Activated naive CD4-positive, alpha-beta T cell (primary cell): ENCODE data around the gene C11orf24.
"Not testable (repeated sequence)": the region's sequence is repeated elsewhere in the genome, so short reads cannot be mapped to it uniquely, and the experiment has no call there.

ENCODE experiments used
- DNase-seq, 4 experiments: peaks; one replicate each; lab custom pipeline; 2025; lab: John Stamatoyannopoulos, UW

C11orf24 gene

DNA sequence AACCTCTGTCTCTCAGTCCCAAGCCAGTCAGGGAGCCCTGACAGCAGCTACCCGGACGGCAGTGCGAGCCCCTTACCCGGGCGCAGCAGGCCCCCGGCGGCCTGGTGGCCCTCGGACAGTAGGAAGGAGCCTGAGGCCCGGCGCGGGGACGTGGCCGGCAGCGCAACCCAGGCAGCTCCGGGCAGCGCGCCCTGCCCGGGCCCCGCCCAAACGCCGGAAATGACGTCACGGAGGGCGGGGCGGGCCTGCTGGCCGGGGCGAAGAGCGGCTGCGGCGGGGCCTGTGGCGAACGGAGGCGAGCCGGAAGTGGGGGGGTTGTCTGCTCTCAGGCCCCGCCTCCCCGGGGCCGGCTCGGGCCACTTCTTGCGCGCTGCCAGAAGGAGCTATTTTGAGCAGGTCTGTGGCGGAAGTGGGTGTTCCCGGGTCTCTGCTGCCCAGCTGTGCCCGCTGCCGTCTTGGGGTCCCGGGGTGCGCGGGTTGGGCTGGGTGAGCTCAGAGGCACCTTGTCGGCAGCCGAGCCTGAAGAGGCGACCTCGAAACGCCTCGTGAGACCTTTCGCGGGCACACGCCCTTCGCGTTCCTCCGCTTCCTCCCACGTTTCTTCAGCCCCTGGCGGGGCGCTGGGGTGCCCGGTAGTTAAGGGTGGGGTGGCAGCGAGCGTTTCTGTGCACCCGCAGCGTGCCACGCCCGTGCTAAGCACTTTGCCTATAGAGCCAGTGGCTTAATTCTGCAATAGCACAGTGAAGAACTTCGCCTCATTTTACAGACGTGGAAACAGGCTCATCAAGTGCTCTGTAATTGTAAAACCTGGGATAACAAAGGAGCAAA lies at the start of gene C11orf24:
TSS of gene C11orf24 (minus strand) at position 193 of the 828 bp plus-strand sequence. CDS start 8,206 bp downstream, outside the sequence.
- DNase-seq, result peak; percentile 85 to 90 (median 86)

DNA sequence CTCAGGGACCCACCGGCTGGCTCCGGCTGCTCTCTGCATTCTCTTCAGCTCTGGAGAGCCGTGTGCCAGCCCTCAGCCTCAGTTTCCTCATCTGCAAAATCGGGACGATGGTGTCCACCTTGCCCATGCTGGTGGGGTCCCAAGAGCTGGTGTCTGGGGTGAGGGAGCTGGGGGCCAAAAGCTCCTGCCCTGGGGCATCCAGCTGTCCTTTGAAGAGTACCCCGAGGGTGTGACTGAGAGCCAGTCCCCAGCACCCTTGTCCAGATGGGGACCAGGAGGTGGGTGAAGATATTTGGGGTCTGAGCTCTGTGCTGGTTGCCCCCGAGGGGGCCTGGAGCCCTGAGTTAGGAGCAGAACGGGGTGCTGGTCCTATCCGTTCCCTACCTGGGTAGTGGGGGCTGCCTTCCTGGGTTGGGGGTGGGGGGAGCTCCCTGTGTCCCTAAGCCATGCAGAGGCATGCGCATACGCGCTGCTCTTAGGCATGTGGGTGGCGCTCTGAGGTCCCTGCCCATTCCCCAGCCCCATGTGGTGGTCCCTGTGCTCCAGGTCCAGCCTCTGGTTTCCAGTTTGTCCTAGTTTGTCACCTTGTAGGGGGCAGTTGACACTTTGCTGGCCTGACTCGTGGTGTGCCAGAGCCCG lies 45.5 kb upstream of the C11orf24 start:
- no peak for DNase-seq

DNA sequence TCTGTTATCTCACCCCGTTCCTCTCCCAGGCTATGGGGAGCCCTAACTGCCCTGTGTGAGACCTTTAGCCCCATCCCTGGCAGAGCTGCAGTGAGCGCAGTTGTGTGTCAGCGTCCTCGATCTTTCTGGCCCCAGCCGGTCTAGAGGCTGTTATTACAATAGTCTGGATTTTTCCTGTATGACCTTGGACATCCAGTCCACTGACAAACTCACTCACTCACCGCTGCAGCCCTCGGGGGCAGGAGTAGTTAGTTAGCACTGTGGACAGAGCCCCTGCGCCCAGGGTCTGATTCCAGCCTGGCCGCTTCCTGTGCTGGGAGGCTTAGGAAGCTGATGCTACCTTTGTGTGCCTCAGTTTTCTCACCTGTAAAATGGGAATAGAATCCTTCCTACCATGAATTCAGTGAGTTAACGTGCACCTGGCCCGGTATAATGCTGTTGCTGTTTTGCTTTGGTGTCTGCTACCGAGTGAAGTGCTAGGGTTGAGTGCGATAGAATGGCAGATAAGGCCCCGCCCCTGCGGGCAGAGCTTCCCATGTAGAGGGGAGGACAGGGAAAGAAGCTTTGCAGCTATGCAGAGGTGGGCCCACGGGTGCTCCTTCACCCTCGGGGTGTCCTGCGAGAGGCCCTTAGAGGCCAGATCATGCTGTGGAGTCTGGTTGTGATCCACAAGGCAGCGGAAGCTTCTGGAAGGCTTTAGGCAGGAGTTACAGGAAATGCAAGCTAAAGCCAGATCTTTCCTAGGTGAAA lies 43.6 kb upstream of the C11orf24 start:
- no peak for DNase-seq

DNA sequence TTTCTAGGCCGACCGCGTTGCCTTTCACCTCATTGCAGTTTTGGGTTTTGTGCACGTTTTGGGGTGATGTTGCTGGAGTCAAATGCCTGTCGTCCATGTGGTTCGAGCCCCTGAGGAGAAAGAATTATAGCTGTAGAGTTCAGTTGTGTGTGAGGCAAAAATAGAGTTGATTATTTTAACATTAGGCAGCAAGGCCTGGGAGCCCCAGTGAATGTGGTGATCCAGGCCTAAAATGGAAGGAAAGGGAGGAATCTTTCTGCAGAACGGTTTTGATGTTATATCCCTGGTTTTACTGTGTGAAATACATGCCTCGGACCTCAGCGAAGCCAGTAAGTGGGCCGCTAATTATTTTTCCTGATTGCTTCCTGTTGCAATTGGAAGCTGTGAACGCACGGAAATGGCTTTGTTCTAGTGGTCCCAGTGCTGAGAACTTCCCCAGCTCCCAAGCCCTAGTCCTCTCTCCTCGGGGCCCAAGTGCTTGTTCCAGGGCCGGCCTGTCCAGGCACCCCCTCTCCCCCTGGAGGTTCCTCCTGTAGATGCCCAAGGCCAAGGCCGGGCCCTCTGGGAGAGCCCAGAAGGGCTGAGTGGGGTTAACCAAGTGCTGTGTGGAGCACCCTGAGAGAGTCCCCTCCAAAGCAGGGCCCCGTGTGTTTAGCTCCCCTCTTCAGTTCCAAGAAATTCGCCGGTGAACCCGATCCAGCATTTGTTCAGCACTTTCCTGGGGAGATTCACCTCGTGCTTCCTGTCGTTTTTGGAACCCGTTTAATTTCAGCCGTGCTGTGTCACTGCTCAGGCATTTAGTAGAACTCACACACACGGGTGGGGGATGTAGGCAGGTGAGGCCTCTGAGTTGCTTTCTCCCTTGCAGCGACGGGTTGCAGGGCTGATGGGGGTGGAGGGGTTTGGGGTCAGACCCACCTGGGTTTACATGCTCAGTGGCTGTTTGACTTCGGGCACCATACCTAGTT lies 42.7 kb upstream of the C11orf24 start:
- no peak for DNase-seq

DNA sequence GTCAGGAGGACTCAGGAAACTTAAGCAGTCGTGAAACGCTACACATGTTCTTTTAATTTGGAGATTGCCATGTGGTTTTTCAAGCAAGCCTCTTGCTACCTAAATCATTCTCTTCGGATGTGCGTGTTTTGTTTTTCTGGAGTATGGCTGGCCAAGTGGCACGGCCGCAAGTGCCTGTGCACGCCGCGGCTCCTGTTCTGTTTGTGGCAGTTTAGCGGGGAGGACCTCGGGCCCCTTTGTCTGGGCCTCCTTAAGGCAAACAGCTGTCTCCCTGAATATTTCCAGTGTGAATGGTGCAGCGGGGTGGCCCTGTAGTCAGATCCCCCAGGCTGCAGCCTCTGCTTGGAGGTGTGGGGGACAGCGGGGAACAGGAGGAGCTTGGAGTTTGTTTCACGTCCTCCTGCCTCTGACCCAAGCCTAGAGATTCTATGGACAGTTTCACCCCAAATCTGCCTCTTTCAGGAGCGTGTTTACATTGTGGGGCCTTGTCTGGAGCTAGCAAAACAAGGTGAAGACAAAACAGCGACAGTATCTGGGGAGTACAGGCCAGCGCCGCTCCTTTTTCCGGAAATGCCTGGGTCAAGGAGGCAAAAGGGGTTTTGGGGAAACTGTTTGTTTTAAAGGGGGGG lies 41.9 kb upstream of the C11orf24 start:
- no peak for DNase-seq

DNA sequence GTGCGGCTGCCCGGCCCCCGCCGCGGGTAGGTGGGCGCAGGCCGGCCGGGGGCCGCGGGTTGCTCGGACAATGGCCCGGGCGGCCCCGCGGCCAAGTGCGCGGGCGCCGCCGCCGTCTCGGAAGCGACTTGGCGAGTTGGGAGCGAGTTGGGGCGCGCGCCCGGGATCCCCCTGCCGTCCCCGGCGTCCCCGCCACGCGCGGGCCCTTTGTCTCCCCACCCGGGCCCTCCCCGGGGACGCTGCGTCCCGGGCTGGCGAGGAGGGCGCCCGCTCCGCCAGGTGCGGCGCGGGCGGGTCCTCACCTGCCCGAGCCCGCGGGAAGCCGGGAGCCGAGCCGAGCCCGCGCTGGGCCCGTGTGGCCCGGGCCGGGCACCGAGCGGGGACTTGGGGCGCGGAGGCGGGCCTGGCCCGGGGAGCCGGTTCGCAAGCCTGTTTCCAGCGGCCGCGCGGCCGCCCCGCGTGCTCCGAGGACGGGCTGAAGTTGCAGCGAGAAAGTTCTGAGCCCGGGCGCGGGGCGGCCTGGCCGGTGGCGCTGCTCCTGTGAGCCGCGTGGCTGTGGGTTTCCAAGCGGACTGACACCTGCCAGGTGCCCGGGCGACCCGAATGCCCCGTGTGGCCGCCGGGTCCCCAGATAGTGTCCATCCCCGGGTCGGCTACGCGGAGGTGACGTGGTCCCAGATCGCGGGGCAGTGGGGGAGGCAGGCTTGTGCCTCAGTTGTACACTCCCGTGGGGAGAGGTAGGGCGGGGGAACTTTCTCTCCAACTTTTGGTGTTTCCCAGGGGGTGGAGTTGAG lies 41.2 kb upstream of the C11orf24 start:
- no peak for DNase-seq

DNA sequence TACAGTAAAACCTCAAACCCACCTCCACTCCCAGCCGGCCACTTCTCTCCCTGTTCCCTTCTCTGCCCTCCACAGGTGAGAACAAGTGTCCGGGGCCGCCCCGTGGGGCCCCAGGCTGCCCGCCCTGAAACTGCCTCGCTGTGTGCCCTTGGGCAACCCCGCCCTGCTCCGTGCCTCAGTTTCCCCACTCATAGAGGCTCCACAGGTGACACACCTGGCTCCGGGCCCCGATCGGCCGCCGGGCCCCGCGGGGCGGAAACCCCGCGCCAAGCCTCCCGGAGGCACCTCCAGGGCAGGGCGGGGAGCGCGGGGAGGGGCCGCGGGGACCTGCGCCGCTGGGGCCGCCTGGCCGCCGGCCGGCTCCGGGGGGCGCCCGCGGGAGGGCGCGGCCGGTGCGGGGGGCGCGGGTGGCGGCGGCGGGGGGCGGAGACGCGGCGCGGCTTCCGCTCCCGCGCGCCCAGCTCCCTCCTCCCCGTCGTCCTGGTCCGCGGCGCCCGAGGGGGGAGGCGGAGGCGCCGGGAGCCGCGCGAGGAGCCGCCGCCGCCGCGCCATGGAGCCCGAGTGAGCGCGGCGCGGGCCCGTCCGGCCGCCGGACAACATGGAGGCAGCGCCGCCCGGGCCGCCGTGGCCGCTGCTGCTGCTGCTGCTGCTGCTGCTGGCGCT lies 40.5 kb upstream of the C11orf24 start, which contains the start of gene LRP5:
TSS of gene LRP5 (plus strand) at position 475 of the 663 bp plus-strand sequence. CDS start at position 599, 124 bp downstream.
- DNase-seq, result no peak

DNA sequence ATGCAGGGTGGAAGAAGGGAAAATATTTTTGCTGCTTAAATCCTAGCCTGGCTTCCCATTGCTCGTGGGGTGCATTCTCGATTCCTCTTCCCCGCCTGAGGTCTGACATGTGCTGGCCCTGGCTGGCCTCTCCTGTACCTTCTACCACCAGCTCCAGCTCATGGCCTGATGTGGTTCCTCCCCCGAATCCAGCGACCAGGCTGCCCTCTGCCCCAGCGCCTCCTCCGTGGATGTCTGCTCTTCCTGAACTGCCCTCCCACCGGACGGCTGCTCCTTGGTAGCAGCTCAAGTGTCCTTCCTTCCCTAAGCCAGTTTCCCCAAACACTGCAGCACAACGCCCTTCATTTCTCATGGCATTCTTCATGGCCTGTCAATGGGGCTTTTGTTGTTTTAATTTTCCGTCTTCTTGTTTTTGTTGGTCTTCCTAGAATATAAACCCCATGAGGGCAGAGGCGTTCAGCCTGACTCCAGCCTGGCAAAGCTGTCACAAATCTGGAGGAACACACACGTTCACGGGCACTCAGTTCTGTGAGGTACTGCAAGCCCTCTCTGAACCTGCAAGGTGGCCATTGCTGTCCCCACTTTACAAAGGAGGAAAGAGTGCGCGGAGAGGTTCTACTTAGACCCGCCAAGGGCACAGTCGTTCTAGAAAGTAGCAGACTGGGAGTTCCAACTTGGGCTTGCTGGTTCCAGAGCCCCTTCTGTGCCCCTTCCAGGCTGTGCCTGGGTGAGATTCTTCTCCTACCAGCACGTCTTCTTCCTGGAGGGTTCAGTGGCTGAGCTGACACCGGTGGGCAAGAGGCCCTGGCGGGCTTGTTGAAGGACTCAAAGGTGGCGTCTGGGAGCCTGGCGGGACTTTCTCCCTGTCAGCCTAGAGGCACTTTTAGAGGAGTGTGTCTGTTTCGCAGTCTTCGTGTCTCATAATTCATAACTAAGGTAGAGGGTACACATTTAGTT lies 39.7 kb upstream of the C11orf24 start:
- DNase-seq, result no peak

DNA sequence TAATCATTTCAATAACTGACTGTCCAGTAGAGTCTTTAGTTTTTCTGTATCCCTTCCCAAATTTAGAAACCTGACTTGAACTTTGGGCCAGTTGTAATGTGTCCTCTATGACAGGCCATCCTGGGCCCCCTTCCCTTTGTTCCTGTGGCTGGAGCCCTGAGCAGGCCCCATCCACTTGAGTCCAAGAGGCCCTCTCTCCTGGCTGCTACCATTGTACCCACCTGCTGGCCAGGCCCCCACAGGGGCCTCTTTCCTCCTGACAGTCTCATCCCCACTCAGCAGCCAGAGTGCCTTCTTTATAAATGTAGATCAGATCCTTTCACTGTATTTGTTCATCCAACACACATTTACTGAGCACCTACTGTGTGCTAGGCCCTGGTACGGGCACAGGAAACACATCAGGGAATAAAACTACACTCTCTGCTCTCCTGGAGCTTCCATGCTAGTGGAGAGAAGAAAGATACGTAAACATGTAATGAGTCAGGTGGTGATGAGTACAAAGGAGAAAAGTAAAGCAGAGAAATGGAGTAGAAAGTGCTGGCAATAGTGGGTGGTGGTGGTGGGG lies 37.9 kb upstream of the C11orf24 start:
- DNase-seq, result no peak

DNA sequence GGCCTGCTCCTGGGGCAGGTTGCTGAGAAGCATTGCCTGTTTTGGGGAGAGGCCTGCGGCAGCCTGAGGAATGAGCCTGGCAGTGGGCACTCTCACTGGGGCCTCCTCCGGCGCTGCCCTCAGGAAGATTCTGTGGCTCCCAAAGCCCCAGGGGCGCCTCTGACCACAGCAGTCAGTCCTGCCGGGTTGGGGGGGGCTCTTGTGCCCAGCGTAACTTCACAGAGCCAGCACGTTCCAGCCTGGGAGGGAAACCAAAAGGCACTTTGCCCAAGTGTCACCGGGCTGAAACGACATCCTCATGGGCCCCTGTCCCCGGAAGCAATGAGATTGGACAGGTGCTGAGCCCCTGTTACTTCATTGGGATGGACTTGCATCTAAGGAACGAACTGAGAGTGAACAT lies 36.3 kb upstream of the C11orf24 start:
- DNase-seq, result no peak

DNA sequence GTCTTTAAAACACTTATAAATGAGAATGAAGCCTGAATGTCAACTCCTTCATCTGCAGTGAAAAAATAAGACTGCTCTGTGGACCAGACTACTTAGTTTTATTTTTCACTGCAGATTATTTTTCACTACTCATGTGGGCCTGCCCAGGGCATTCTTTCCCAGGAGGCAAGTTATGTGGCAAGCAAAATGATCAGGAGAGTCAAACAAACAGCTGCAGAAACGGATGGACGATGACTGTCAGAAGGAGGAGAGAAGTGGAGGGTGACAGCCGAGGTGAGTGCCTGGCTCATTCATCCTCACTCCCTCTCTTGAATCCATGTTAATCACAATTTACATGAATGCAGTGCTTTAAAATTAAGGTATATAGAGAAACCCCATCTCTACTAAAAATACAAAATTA lies 34.9 kb upstream of the C11orf24 start:
- no peak for DNase-seq

DNA sequence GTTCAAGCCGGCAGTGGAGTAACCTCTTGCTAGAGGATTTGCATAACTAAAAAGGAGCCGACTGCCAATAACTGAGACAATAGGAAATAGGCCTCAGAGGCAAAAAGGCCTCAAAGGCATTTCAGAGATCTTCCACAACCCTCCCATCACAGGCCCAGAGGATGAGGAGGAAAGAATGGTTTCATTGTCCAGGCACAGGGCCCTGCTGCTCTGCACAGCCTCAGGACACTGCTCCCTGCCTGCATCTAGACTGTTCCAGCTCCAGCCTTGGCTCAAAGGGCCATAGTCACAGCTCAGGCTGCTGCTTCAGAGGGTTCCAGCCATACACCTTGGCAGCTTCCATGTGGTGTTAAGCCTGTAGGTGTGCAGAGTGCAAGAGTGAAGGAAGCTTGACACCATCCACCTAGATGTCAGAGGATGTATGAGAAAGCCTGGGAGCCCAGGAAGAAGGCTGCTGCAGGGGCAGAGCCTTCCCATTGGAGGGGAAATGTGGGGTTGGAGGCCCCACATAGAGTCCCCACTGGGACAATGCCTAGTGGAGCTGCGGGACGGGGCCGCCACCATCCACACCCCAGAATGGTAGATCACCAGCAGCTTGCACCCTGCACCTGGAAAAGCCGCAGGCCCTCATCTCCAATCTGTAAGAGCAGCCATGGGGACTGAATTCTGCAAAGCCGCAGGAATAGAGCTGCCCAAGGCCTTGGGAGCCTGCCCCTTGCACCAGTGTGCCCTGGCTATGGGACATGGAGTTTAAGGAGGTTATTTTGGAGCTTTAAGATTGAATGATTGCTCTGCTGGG lies 32.4 kb upstream of the C11orf24 start:
- DNase-seq, result no peak

DNA sequence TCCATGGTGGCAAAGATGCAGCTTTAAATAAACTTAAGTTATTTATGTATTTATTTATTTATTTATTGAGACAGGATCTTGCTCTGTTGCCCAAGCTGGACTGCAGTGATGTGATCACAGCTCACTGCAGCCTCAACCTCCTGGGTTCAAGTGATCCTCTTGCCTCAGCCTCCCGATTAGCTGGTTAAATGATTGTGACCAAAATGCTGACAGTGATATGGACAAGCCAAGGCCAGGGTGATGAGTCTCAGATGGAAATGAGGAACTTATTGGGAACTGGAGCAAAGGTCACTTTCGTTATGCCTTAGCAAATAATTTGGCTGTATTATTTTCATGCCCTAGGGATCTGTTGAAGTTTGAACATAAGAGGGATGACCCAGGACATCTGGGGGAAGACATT lies 31.3 kb upstream of the C11orf24 start:
- DNase-seq, result no peak

DNA sequence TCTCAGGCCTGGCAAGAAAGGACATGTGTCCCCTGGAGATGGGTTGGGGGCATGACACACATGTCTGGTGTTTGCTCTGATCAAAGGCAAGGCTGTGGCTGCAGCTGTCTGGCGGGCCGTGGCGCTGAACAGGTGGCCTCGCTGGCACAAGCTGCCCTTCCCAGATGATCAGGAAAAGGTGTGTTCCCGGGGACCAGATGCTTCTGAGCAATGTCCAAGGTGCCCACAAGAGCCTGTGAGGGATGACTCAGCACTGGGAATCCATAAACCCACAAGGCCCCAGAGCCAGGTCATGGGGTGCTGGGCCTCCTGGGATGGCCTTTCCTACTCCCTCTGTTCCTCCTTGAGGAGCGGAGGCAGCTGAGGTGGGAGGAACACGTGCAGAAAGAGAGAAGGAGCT lies 30.9 kb upstream of the C11orf24 start:
- no peak for DNase-seq

DNA sequence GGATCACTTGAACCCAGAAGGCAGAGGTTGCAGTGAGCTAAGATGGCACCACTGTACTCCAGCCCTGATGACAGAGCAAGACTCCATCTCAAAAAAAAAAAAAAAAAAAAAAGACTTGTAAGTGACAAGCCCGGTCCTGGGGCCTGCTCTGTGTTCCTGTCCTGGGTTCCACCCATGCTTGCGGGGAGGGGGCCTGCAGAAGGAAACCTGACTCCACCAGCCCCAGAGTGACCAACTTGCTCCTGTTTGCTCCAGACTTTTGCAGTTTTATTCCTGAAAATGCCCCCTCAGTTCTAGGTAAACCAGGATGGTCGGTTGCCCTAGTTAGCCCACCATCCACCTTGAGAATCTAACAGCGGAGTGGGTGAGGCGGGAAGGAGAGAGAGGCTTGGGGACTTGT lies 30.5 kb upstream of the C11orf24 start:
- DNase-seq, result no peak

DNA sequence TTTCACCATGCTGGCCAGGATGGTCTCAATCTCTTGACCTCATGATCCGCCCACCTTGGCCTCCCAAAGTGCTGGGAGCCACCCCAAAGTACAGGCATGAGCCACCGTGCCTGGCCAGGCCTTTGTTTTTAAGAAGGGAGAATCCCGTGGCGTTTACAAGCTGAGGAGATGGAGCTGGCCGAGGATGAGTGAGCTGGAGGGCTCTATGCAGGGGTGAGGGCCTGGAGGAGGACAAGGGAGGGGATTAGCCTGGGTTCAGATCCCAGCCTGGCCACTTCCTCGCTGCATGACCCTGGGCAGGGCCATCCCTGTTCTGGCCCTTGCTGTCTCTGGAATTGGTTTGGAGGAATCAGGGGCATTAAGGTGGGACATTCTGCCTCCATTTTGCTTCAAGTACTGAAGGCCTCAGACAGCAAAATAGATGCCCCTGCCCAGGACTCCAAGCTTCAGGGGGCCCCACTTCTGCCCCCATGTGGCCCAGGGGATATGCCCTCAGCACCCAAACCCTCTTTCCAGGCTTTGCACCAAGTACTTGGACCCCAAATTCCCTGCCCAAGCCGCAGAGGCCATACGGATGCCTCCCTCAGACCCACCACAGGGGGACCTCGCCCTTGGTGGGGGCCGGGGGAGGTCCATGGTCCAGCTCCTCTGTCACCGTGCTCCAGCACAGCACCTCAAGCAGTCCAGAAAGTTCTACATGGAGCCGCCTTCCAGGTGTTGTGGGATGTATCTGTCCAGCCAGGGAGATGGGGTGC lies 28.5 kb upstream of the C11orf24 start:
- no peak for DNase-seq

DNA sequence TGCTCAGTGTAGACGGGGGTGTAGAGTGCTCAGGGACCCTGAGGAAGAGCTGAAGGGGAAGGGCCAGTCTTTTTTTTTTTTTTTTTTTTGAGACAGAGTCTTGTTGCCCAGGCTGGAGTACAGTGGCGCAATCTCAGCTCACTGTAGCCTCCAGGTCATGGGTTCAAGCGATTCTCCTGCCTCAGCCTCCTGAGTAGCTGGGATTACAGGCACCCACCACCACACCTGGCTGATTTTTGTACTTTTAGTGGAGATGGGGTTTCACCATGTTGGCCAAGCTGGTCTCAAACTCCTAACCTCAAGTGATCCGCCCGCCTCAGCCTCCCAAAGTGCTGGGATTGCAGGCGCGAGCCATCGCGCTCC lies 27.7 kb upstream of the C11orf24 start:
- not testable (repeated sequence) for DNase-seq
